Measurements from ENCODE around the gene DPP7. TPM values are rescaled to one million over a fixed set of nuclear protein-coding genes. Genes with fewer than 3 reads are reported as not detected.

The DPP7 gene
- 230 and 247 TPM in 2 replicates for total RNA-seq (2022)
- Bru-seq, nascent RNA, result percentile 61 among the genes with signal in this experiment
- percentile 71 among the genes with signal in this experiment for BruChase-seq, experiment 1, labeled RNA remaining after a 2-hour chase
- percentile 86 among the genes with signal in this experiment for BruChase-seq, experiment 2, labeled RNA remaining after a 6-hour chase
- long read RNA-seq, transcript DPP7-201 (13 exons, 1,590 nt), result major isoform, 171 of 412 reads
- long read RNA-seq, partial matches to known transcripts, result 93 of 412 reads
- long read RNA-seq, other reads (novel, unspliced or antisense), result 144 of 412 reads

- no peaks in the 10 kb centered on the region for H3K36me3 ChIP-seq (ENCODE audit: control insufficient read depth, insufficient read depth, low read length)
- intact Hi-C loops (cut with micrococcal nuclease; ENCODE audit: unreplicated experiment), result no loop called here
- peak within 1 kb of the TSS; percentile 66 for H3K4me3 Mint-ChIP-seq (ENCODE audit: unreplicated experiment)
- TF ChIP-seq CTCF (IDR thresholded peaks at IDR 0.05; ENCODE audit: insufficient read depth in 1 of 2, low read depth in 1 of 2, low read length in 1 of 2, severe bottlenecking in 1 of 2, unreplicated experiment in 1 of 2), result no peak
- peak within 1 kb of the TSS; percentile 64 for H3K27ac Mint-ChIP-seq (ENCODE audit: unreplicated experiment)
- CTCF ChIA-PET, result interaction anchor here (0.8 to 1.2 kb wide), 2 partner anchors 122 to 172 kb away, joined by 4 to 5 read pairs; no protein-coding TSS in a partner anchor
- H3K9me3 Mint-ChIP-seq (ENCODE audit: unreplicated experiment), result no peaks in the 10 kb centered on the region
- BruUV-seq (replicated peaks), result no TSS peak
- POLR2A ChIA-PET, result interaction anchor here (0.5 kb wide), 1 partner anchor 126 kb away, joined by 3 read pairs; the partner anchor contains the start of gene TUBB4B
- DNase-seq, result peak; percentile 57 to 76
- no peaks in the 10 kb centered on the region for H3K9me3 ChIP-seq
- no peaks in the 10 kb centered on the region for H3K27me3 Mint-ChIP-seq (ENCODE audit: insufficient read depth, unreplicated experiment)
- peaks cover 17% of the 10 kb centered on the region for H3K4me1 Mint-ChIP-seq (ENCODE audit: low read depth, unreplicated experiment)
- peak within 1 kb of the TSS; percentile 70 for H3K4me3 ChIP-seq (ENCODE audit: low read depth, low read length)
- H3K4me1 ChIP-seq, result peaks cover 29% of the 10 kb centered on the region
- peaks cover 11% of the 10 kb centered on the region for H3K36me3 Mint-ChIP-seq (ENCODE audit: insufficient read depth, unreplicated experiment)
- H3K27me3 ChIP-seq (replicated peaks; ENCODE audit: control insufficient read depth, insufficient read depth, low read length), result no peaks in the 10 kb centered on the region
Measured at GRCh38 chr9:137114613-137115393, at the start of gene DPP7. Gene DPP7, minus strand, starts transcription at chr9:137114733. Its CDS starts 20 bp downstream, at chr9:137114713.

GRCh38 chr9:137163805-137164204 is 49.3 kb upstream of the DPP7 start:
- peaks cover 2% of the 10 kb centered on the region for H3K27me3 ChIP-seq (replicated peaks; ENCODE audit: control insufficient read depth, insufficient read depth, low read length)
- ChIA-PET POLR2A (no interaction called here), CTCF (no interaction called here)
- no peak overlapping the region for H3K27ac Mint-ChIP-seq (ENCODE audit: unreplicated experiment)
- no peaks in the 10 kb centered on the region for H3K36me3 ChIP-seq (ENCODE audit: control insufficient read depth, insufficient read depth, low read length)
- H3K9me3 ChIP-seq, result no peaks in the 10 kb centered on the region
- H3K27me3 Mint-ChIP-seq (ENCODE audit: insufficient read depth, unreplicated experiment), result peaks cover 11% of the 10 kb centered on the region
- H3K4me1 Mint-ChIP-seq (ENCODE audit: low read depth, unreplicated experiment), result peaks cover 6% of the 10 kb centered on the region
- no peak overlapping the region for H3K4me3 ChIP-seq (ENCODE audit: low read depth, low read length)
- peak overlapping the region; percentile 72 for H3K4me3 Mint-ChIP-seq (ENCODE audit: unreplicated experiment)
- no peak for TF ChIP-seq CTCF (IDR thresholded peaks at IDR 0.05; ENCODE audit: insufficient read depth in 1 of 2, low read depth in 1 of 2, low read length in 1 of 2, severe bottlenecking in 1 of 2, unreplicated experiment in 1 of 2)
- intact Hi-C loops (cut with micrococcal nuclease; ENCODE audit: unreplicated experiment), result loop anchor here (2.0 kb wide), 1 partner anchor 63 kb away; the partner anchor contains the start of gene RNF224
- H3K4me1 ChIP-seq, result peaks cover 6% of the 10 kb centered on the region; the same call in 1 of the 2 replicates
- H3K9me3 Mint-ChIP-seq (ENCODE audit: unreplicated experiment), result no peaks in the 10 kb centered on the region
- no peaks in the 10 kb centered on the region for H3K36me3 Mint-ChIP-seq (ENCODE audit: insufficient read depth, unreplicated experiment)
- BruUV-seq (replicated peaks), result no TSS peak
- no peak for DNase-seq

- H3K36me3 ChIP-seq (ENCODE audit: control insufficient read depth, insufficient read depth, low read length), result no peaks in the 10 kb centered on the region
- Mint-ChIP-seq H3K27ac (ENCODE audit: unreplicated experiment) (no peak overlapping the region), H3K4me1 (ENCODE audit: low read depth, unreplicated experiment) (peaks cover 6% of the 10 kb centered on the region), H3K9me3 (ENCODE audit: unreplicated experiment) (no peaks in the 10 kb centered on the region), H3K27me3 (ENCODE audit: insufficient read depth, unreplicated experiment) (peaks cover 11% of the 10 kb centered on the region), H3K36me3 (ENCODE audit: insufficient read depth, unreplicated experiment) (no peaks in the 10 kb centered on the region), H3K4me3 (ENCODE audit: unreplicated experiment) (peak overlapping the region; percentile 72)
- no peaks in the 10 kb centered on the region for H3K9me3 ChIP-seq
- H3K4me1 ChIP-seq, result peaks cover 6% of the 10 kb centered on the region; the same call in 1 of the 2 replicates
- ChIA-PET POLR2A (interaction anchor here (0.6 to 0.9 kb wide), 2 partner anchors 37 to 372 kb away, joined by 3 to 5 read pairs; partner anchors contain the start of gene TPRN), CTCF (interaction anchor here (0.6 to 1.9 kb wide), 9 partner anchors 13 to 117 kb away, joined by 3 to 11 read pairs (median 5); partner anchors contain the start of genes RNF224, SSNA1 and TUBB4B)
- TF ChIP-seq CTCF (IDR thresholded peaks at IDR 0.05; ENCODE audit: insufficient read depth in 1 of 2, low read depth in 1 of 2, low read length in 1 of 2, severe bottlenecking in 1 of 2, unreplicated experiment in 1 of 2), result no peak
- DNase-seq, result no peak
- H3K4me3 ChIP-seq (ENCODE audit: low read depth, low read length), result peak overlapping the region; percentile 46
- H3K27me3 ChIP-seq (replicated peaks; ENCODE audit: control insufficient read depth, insufficient read depth, low read length), result peaks cover 2% of the 10 kb centered on the region
- no TSS peak for BruUV-seq (replicated peaks)
- intact Hi-C loops (cut with micrococcal nuclease; ENCODE audit: unreplicated experiment), result loop anchor here (2.0 kb wide), 1 partner anchor 63 kb away; the partner anchor contains the start of gene RNF224
Measured at GRCh38 chr9:137163365-137163715, 48.8 kb upstream of the DPP7 start.

Measured in Caco-2 (cell line).